Measurements from ENCODE around the gene SDHB. TPM values are rescaled to one million over a fixed set of nuclear protein-coding genes. Genes with fewer than 3 reads are reported as not detected.

SDHB gene
- polyA plus RNA-seq, 3 donors, result 116 to 275 (median 241) TPM

DNA sequence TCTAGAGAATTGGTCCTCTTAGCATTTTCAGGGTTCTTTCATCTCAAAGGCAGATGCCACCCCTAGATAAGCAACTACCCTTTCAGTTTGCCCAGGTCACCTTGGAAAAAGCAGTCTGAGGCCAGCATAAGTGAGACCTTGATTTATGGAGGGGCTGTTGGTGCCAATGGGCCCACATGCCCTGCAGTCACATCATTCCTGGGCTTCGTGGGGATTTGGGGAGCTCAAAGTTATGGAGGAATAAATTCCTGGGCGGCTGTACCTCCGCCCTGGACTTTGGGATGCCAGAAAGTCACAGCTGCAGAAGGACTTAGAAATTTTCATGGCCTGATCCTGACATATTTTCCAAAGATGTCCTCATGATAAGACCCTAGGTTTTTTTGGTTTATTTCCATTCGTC, 2.7 kb upstream of the SDHB start:
- no peaks in the 10 kb centered on the region for H3K9me3 ChIP-seq (replicated peaks in 1 of 2; ENCODE audit: control insufficient read depth in 1 of 2, insufficient read depth in 1 of 2, low read length in 2 of 2)
- H3K4me3 ChIP-seq (replicated peaks in 1 of 3; ENCODE audit: low read depth in 2 of 3, low read length in 3 of 3), result no peak overlapping the region
- no peak overlapping the region for H3K4me2 ChIP-seq (replicated peaks; ENCODE audit: extremely low read depth, low read length, poor library complexity, severe bottlenecking)
- no peak overlapping the region for H2AFZ ChIP-seq (ENCODE audit: insufficient read depth, low read depth, low read length, poor library complexity, severe bottlenecking)
- no peak overlapping the region for H3K27ac ChIP-seq (ENCODE audit: low read depth in 1 of 2, low read length in 2 of 2)
- peaks cover 32% of the 10 kb centered on the region for H3K4me1 Mint-ChIP-seq
- 100% methylated on average over 1 of the region's 4 CpGs for WGBS (ENCODE audit: insufficient coverage)
- intact Hi-C loops (cut with micrococcal nuclease), result loop anchor here in 1 of 2 donors (5.0 kb wide), 1 partner anchor 66 kb away; no protein-coding TSS in a partner anchor
- H3K27me3 Mint-ChIP-seq (ENCODE audit: low read depth in 3 of 3), result peaks cover 0 to 2% (median 0%) of the 10 kb centered on the region in 3 donors
- TF ChIP-seq, protein P1, sequence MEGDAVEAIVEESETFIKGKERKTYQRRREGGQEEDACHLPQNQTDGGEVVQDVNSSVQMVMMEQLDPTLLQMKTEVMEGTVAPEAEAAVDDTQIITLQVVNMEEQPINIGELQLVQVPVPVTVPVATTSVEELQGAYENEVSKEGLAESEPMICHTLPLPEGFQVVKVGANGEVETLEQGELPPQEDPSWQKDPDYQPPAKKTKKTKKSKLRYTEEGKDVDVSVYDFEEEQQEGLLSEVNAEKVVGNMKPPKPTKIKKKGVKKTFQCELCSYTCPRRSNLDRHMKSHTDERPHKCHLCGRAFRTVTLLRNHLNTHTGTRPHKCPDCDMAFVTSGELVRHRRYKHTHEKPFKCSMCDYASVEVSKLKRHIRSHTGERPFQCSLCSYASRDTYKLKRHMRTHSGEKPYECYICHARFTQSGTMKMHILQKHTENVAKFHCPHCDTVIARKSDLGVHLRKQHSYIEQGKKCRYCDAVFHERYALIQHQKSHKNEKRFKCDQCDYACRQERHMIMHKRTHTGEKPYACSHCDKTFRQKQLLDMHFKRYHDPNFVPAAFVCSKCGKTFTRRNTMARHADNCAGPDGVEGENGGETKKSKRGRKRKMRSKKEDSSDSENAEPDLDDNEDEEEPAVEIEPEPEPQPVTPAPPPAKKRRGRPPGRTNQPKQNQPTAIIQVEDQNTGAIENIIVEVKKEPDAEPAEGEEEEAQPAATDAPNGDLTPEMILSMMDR (IDR thresholded peaks at IDR 0.05), result no peak
- DNase-seq, result no peak
- H3K27me3 ChIP-seq (ENCODE audit: control insufficient read depth in 2 of 2, insufficient read depth in 2 of 2, low read length in 2 of 2), result no peaks in the 10 kb centered on the region
- H3K36me3 Mint-ChIP-seq, result peaks cover 0 to 6% of the 10 kb centered on the region in 2 donors
- H3K36me3 ChIP-seq (replicated peaks in 1 of 2; ENCODE audit: control insufficient read depth in 1 of 2, insufficient read depth in 2 of 2, low read length in 2 of 2), result peaks cover under 1 to 1% of the 10 kb centered on the region in 2 donors
- H3K4me1 ChIP-seq (ENCODE audit: control insufficient read depth in 1 of 2, insufficient read depth in 2 of 2, low read length in 2 of 2), result peaks cover 37 to 47% of the 10 kb centered on the region in 2 donors
- H3K4me3 Mint-ChIP-seq, result no peak overlapping the region
- H3K79me2 ChIP-seq (ENCODE audit: insufficient read depth, low read length), result peaks cover 23% of the 10 kb centered on the region
- H3K9ac ChIP-seq (ENCODE audit: insufficient read depth, low read length, poor library complexity, severe bottlenecking), result no peak overlapping the region
- H3K27ac Mint-ChIP-seq, result peak overlapping the region in 1 of 7 donors; percentile 20
- H4K20me1 ChIP-seq (ENCODE audit: insufficient read depth, low read length), result peaks cover 6% of the 10 kb centered on the region
- no peaks in the 10 kb centered on the region for H3K9me3 Mint-ChIP-seq

DNA sequence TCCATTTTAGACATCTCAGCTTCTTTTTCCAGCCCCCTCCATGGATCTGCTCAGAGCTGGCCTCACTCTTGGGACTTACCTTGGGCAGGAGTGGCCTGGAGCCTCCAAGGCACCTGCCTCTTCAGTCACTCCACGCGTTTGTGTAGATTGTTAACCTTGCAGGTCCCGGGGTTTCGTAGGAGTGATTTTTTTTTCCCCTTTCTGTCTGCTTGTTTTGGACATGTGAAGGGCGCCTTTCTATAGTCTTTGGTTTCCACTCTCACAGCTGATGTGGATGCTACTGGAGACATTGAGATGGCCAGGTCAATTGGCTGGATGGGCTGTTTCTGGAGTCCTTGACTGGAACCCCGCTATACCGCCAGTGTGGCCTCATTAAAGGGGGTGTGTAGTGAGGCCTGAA, 2.0 kb upstream of the SDHB start:
- no peaks in the 10 kb centered on the region for H3K27me3 ChIP-seq (ENCODE audit: control insufficient read depth in 2 of 2, insufficient read depth in 2 of 2, low read length in 2 of 2)
- H3K27me3 Mint-ChIP-seq (ENCODE audit: low read depth in 3 of 3), result peaks cover 0 to 2% (median 0%) of the 10 kb centered on the region in 3 donors
- peaks cover 31% of the 10 kb centered on the region for H3K4me1 Mint-ChIP-seq
- H3K9ac ChIP-seq (ENCODE audit: insufficient read depth, low read length, poor library complexity, severe bottlenecking), result no peak overlapping the region
- intact Hi-C loops (cut with micrococcal nuclease), result loop anchor here in 1 of 2 donors (5.0 kb wide), 1 partner anchor 66 kb away; no protein-coding TSS in a partner anchor
- H3K9me3 ChIP-seq (replicated peaks in 1 of 2; ENCODE audit: control insufficient read depth in 1 of 2, insufficient read depth in 1 of 2, low read length in 2 of 2), result no peaks in the 10 kb centered on the region
- H4K20me1 ChIP-seq (ENCODE audit: insufficient read depth, low read length), result peaks cover 13% of the 10 kb centered on the region
- no peak overlapping the region for H3K27ac ChIP-seq (ENCODE audit: low read depth in 1 of 2, low read length in 2 of 2)
- TF ChIP-seq, protein P1 (IDR thresholded peaks at IDR 0.05), result no peak
- H3K4me2 ChIP-seq (replicated peaks; ENCODE audit: extremely low read depth, low read length, poor library complexity, severe bottlenecking), result no peak overlapping the region
- H3K4me3 ChIP-seq (replicated peaks in 1 of 3; ENCODE audit: low read depth in 2 of 3, low read length in 3 of 3), result no peak overlapping the region
- H3K36me3 ChIP-seq (replicated peaks in 1 of 2; ENCODE audit: control insufficient read depth in 1 of 2, insufficient read depth in 2 of 2, low read length in 2 of 2), result peaks cover 8% of the 10 kb centered on the region in 2 donors
- no peak overlapping the region for H3K27ac Mint-ChIP-seq
- H3K79me2 ChIP-seq (ENCODE audit: insufficient read depth, low read length), result peaks cover 31% of the 10 kb centered on the region
- no peak for DNase-seq
- WGBS (ENCODE audit: insufficient coverage), result 100% methylated on average over 4 of the region's 7 CpGs
- H3K9me3 Mint-ChIP-seq, result no peaks in the 10 kb centered on the region
- H2AFZ ChIP-seq (ENCODE audit: insufficient read depth, low read depth, low read length, poor library complexity, severe bottlenecking), result no peak overlapping the region
- peaks cover 6 to 12% of the 10 kb centered on the region in 2 donors for H3K36me3 Mint-ChIP-seq
- H3K4me3 Mint-ChIP-seq, result peak overlapping the region in 1 of 2 donors; percentile 16
- peaks cover 29 to 40% of the 10 kb centered on the region in 2 donors for H3K4me1 ChIP-seq (ENCODE audit: control insufficient read depth in 1 of 2, insufficient read depth in 2 of 2, low read length in 2 of 2)

Measured in CD14-positive monocyte (primary cell).